HepG2 (cell line): Measurements from ENCODE around the gene NAT10. TPM values are rescaled to one million over a fixed set of nuclear protein-coding genes. Genes with fewer than 3 reads are reported as not detected.

Experiments used
- EP300 ChIP-seq, 3 experiments: sonication (generic) in 1 of 3; formaldehyde crosslinking in 1 of 3; IDR thresholded peaks; 2 replicates each; pipeline versions ENCODE4 v1.5.1 to v1.6.1; 2011 to 2020; ENCODE audit warnings: low read depth in 2 of 3, low read length in 2 of 3, borderline replicate concordance in 1 of 3, improper control_type of control experiment in 1 of 3, mild to moderate bottlenecking in 1 of 3, missing genetic modification reagents in 1 of 3, moderate library complexity in 1 of 3
- FLYWCH1 ChIP-seq: sonication (generic); formaldehyde crosslinking; IDR thresholded peaks from 2 replicates; pipeline ENCODE4 v1.8.1; 2023; ENCODE audit warnings: mild to moderate bottlenecking, missing genetic modification reagents
- HES4 ChIP-seq: sonication (generic); formaldehyde crosslinking; IDR thresholded peaks from 2 replicates; pipeline ENCODE4 v1.9.0; 2021; ENCODE audit warnings: mild to moderate bottlenecking, missing genetic modification reagents, borderline replicate concordance
- HMG20A ChIP-seq: IDR thresholded peaks from 2 replicates; pipeline ENCODE4 v1.6.1; 2016; ENCODE audit warnings: borderline replicate concordance
- IRX3 ChIP-seq: sonication (generic); formaldehyde crosslinking; IDR thresholded peaks from 2 replicates; pipeline ENCODE4 v1.8.1; 2023; ENCODE audit warnings: mild to moderate bottlenecking, low read depth, missing genetic modification reagents, borderline replicate concordance
- MXD4 ChIP-seq: IDR thresholded peaks from 2 replicates; pipeline ENCODE4 v1.6.1; 2016; ENCODE audit warnings: mild to moderate bottlenecking, missing biosample characterization, missing genetic modification reagents
- NR2F2 ChIP-seq: IDR thresholded peaks from 2 replicates; pipeline ENCODE4 v1.6.1; 2012; ENCODE audit warnings: low read depth, inconsistent platforms, borderline replicate concordance
- PATZ1 ChIP-seq: sonication (generic); formaldehyde crosslinking; IDR thresholded peaks from 2 replicates; pipeline ENCODE4 v1.4.0; 2020; ENCODE audit warnings: missing genetic modification reagents
- PAWR ChIP-seq: sonication (generic); formaldehyde crosslinking; IDR thresholded peaks from 2 replicates; pipeline ENCODE4 v1.4.0; 2020; ENCODE audit warnings: missing genetic modification reagents, mild to moderate bottlenecking, borderline replicate concordance
- POGZ ChIP-seq: sonication (generic); formaldehyde crosslinking; IDR thresholded peaks from 2 replicates; pipeline ENCODE4 v1.4.0; 2020; ENCODE audit warnings: mild to moderate bottlenecking, missing genetic modification reagents
- PRMT3 ChIP-seq: sonication (generic); formaldehyde crosslinking; IDR thresholded peaks from 2 replicates; pipeline ENCODE4 v1.8.1; 2022; ENCODE audit warnings: low read depth, mild to moderate bottlenecking, moderate library complexity, missing genetic modification reagents, borderline replicate concordance
- RBAK ChIP-seq: sonication (generic); formaldehyde crosslinking; IDR thresholded peaks from 2 replicates; pipeline ENCODE4 v1.5.1; 2020; ENCODE audit warnings: mild to moderate bottlenecking, missing genetic modification reagents
- RXRA ChIP-seq: sonication (generic); formaldehyde crosslinking; IDR thresholded peaks from 2 replicates; pipeline ENCODE4 v1.5.1; 2020; ENCODE audit warnings: missing genetic modification reagents
- SOX5 ChIP-seq: IDR thresholded peaks from 2 replicates; pipeline ENCODE4 v1.6.1; 2016; ENCODE audit warnings: borderline replicate concordance
- ZMYM3 ChIP-seq: sonication (generic); formaldehyde crosslinking; IDR thresholded peaks from 2 replicates; pipeline ENCODE4 v1.5.1; 2020; ENCODE audit warnings: mild to moderate bottlenecking, missing genetic modification reagents
- ZNF24 ChIP-seq: fragments of 450-650 bp; IDR thresholded peaks from 2 replicates; pipeline ENCODE4 v1.6.1; 2017; ENCODE audit warnings: antibody characterized with exemption, mild to moderate bottlenecking
- ZNF256 ChIP-seq: sonication (generic); formaldehyde crosslinking; conservative IDR thresholded peaks from 2 replicates; pipeline ENCODE4 v1.4.0; 2020; ENCODE audit warnings: missing genetic modification reagents
- ZNF275 ChIP-seq: sonication (generic); formaldehyde crosslinking; IDR thresholded peaks from 2 replicates; pipeline ENCODE4 v1.8.0; 2022; ENCODE audit warnings: missing genetic modification reagents, mild to moderate bottlenecking, inconsistent platforms, borderline replicate concordance
- ZNF331 ChIP-seq: sonication (generic); formaldehyde crosslinking; IDR thresholded peaks from 2 replicates; pipeline ENCODE4 v1.4.0; 2020; ENCODE audit warnings: missing genetic modification reagents
- ZNF354B ChIP-seq: sonication (generic); formaldehyde crosslinking; IDR thresholded peaks from 2 replicates; pipeline ENCODE4 v1.8.0; 2022; ENCODE audit warnings: mild to moderate bottlenecking, missing genetic modification reagents
- ZNF446 ChIP-seq: sonication (generic); formaldehyde crosslinking; IDR thresholded peaks from 2 replicates; pipeline ENCODE4 v1.5.0; 2020; ENCODE audit warnings: mild to moderate bottlenecking, missing genetic modification reagents
- ZNF468 ChIP-seq: sonication (generic); formaldehyde crosslinking; IDR thresholded peaks from 2 replicates; pipeline ENCODE4 v1.8.0; 2022; ENCODE audit warnings: mild to moderate bottlenecking, moderate library complexity, missing genetic modification reagents
- ZNF496 ChIP-seq: sonication (generic); formaldehyde crosslinking; IDR thresholded peaks from 2 replicates; pipeline ENCODE4 v1.8.1; 2023; ENCODE audit warnings: mild to moderate bottlenecking, moderate library complexity, missing genetic modification reagents; ENCODE audit not compliant: insufficient replicate concordance
- ZNF543 ChIP-seq: sonication (generic); formaldehyde crosslinking; IDR thresholded peaks from 2 replicates; pipeline ENCODE4 v1.4.0; 2020; ENCODE audit warnings: mild to moderate bottlenecking, missing genetic modification reagents
- ZNF549 ChIP-seq: sonication (generic); formaldehyde crosslinking; IDR thresholded peaks from 2 replicates; pipeline ENCODE4 v1.5.0; 2020; ENCODE audit warnings: missing genetic modification reagents
- ZNF776 ChIP-seq: sonication (generic); formaldehyde crosslinking; IDR thresholded peaks from 2 replicates; pipeline ENCODE4 v1.4.0; 2020; ENCODE audit warnings: mild to moderate bottlenecking, missing genetic modification reagents
- ZNF850 ChIP-seq: sonication (generic); formaldehyde crosslinking; conservative IDR thresholded peaks from 2 replicates; pipeline ENCODE4 v1.9.0; 2021; ENCODE audit warnings: mild to moderate bottlenecking, missing genetic modification reagents
- polyA plus RNA-seq, 8 experiments: library from polyadenylated mRNA; depleted of rRNA in 3 of 8; stranded (reverse) in 7 of 8; unstranded in 1 of 8; fragments of >200 nt; fragmentation: Illumina TruSeq in 4 of 8; extraction: Trizol in 4 of 8; gene quantifications; 2 replicates each; pipeline versions ENCODE4 v1.2.1 to v1.2.3, GENCODE V29; 2011 to 2016; ENCODE audit warnings: low read depth in 4 of 8, missing spikeins in 1 of 8, mixed read lengths in 1 of 8; ENCODE audit not compliant: insufficient read depth in 1 of 8
- total RNA-seq, 5 experiments: library from RNA; depleted of rRNA; stranded (reverse); fragments of >200 nt; fragmentation: Illumina TruSeq; extraction: Trizol; gene quantifications; 2 replicates each; pipeline ENCODE4 v1.2.3, GENCODE V29; 2016; ENCODE audit warnings: low read depth in 1 of 5
- TF ChIP-seq, protein P1 (sequence below): sonication (generic); formaldehyde crosslinking; IDR thresholded peaks from 2 replicates; pipeline ENCODE4 v1.5.0; 2020; ENCODE audit warnings: mild to moderate bottlenecking, missing genetic modification reagents

NAT10 gene
- total and polyA plus RNA-seq, 2 of the 13 experiments (the other 11 are each of a cell fraction or from before 2014, with no cell fraction given), result 33.9 to 51.9 TPM

GRCh38 chr11:34174412-34175041, 69.1 kb downstream of the NAT10 start (continued):
- TF ChIP-seq PATZ1 (peak; percentile 76), PRMT3 (no peak), ZNF446 (CRISPR knock-in tag) (no peak), MXD4 (0 out of 2 replicates have a peak, but pooled peaks have one; percentile 29), ZNF850 (CRISPR knock-in tag) (no peak), ZNF256 (CRISPR knock-in tag) (no peak), NR2F2 (no peak), SOX5 (no peak; the same call in 1 of the 2 replicates), ZNF275 (0 out of 2 replicates have a peak, but pooled peaks have one; percentile 37), ZNF776 (no peak), ZNF331 (CRISPR knock-in tag) (peak; percentile 49; the same call in 1 of the 2 replicates), POGZ (CRISPR knock-in tag) (0 out of 2 replicates have a peak, but pooled peaks have one; percentile 34), RXRA (CRISPR knock-in tag) (peak; percentile 39), PAWR (no peak), RBAK (no peak), IRX3 (CRISPR knock-in tag) (no peak), HES4 (CRISPR knock-in tag) (no peak), HMG20A (CRISPR knock-in tag) (no peak), ZNF354B (no peak), ZNF468 (CRISPR knock-in tag) (no peak), ZMYM3 (CRISPR knock-in tag) (no peak), FLYWCH1 (CRISPR knock-in tag) (no peak), EP300 (IDR thresholded peaks at IDR 0.05; ENCODE audit: low read depth in 2 of 2, low read length in 2 of 2) (0 out of 4 replicates have a peak, but pooled peaks of 1 of the 2 experiments have one; percentile 19), EP300 (CRISPR knock-in tag; IDR thresholded peaks at IDR 0.05; ENCODE audit: borderline replicate concordance) (no peak), ZNF549 (no peak), ZNF543 (no peak), ZNF24 (no peak), ZNF496 (no peak)
- TF ChIP-seq, protein P1, sequence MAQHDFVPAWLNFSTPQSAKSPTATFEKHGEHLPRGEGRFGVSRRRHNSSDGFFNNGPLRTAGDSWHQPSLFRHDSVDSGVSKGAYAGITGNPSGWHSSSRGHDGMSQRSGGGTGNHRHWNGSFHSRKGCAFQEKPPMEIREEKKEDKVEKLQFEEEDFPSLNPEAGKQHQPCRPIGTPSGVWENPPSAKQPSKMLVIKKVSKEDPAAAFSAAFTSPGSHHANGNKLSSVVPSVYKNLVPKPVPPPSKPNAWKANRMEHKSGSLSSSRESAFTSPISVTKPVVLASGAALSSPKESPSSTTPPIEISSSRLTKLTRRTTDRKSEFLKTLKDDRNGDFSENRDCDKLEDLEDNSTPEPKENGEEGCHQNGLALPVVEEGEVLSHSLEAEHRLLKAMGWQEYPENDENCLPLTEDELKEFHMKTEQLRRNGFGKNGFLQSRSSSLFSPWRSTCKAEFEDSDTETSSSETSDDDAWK (CRISPR knock-in tag), result no peak
